ENCODE measurements around the gene ZNF423.

GRCh38 chr16:49473131-49473530 lies 382.8 kb downstream of the ZNF423 start:
- TF ChIP-seq, protein P1, sequence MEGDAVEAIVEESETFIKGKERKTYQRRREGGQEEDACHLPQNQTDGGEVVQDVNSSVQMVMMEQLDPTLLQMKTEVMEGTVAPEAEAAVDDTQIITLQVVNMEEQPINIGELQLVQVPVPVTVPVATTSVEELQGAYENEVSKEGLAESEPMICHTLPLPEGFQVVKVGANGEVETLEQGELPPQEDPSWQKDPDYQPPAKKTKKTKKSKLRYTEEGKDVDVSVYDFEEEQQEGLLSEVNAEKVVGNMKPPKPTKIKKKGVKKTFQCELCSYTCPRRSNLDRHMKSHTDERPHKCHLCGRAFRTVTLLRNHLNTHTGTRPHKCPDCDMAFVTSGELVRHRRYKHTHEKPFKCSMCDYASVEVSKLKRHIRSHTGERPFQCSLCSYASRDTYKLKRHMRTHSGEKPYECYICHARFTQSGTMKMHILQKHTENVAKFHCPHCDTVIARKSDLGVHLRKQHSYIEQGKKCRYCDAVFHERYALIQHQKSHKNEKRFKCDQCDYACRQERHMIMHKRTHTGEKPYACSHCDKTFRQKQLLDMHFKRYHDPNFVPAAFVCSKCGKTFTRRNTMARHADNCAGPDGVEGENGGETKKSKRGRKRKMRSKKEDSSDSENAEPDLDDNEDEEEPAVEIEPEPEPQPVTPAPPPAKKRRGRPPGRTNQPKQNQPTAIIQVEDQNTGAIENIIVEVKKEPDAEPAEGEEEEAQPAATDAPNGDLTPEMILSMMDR (IDR thresholded peaks at IDR 0.05): no peak
- no peak for TF ChIP-seq POLR2A (IDR thresholded peaks at IDR 0.05)

All from right lobe of liver (tissue), 4 donors.